T-helper 2 cell treated with Interferon-gamma antibody and Interleukin-4, amounts not matched to agents 100 ng/mL and 5 ng/mL, for 36 hours (primary cell): ENCODE data around the gene PTPDC1. TPM values are rescaled to one million over a fixed set of nuclear protein-coding genes. Genes with fewer than 3 reads are reported as not detected.

ENCODE experiments used
- intact Hi-C: fragments of 100-400 bp; cut with micrococcal nuclease; formaldehyde crosslinking; loops from one replicate; pipeline ENCODE4 v1.15.1; 2023
- total RNA-seq: library from RNA; stranded (reverse); gene quantifications from 2 replicates; pipeline ENCODE4 v1.2.3, GENCODE V29; 2022

Gene PTPDC1
- total RNA-seq, 1 donor from 2014 or later: 5.2 TPM

- intact Hi-C loops: no loop called here
Measured at GRCh38 chr9:94140418-94140780, 56.1 kb downstream of the PTPDC1 start.

DNA sequence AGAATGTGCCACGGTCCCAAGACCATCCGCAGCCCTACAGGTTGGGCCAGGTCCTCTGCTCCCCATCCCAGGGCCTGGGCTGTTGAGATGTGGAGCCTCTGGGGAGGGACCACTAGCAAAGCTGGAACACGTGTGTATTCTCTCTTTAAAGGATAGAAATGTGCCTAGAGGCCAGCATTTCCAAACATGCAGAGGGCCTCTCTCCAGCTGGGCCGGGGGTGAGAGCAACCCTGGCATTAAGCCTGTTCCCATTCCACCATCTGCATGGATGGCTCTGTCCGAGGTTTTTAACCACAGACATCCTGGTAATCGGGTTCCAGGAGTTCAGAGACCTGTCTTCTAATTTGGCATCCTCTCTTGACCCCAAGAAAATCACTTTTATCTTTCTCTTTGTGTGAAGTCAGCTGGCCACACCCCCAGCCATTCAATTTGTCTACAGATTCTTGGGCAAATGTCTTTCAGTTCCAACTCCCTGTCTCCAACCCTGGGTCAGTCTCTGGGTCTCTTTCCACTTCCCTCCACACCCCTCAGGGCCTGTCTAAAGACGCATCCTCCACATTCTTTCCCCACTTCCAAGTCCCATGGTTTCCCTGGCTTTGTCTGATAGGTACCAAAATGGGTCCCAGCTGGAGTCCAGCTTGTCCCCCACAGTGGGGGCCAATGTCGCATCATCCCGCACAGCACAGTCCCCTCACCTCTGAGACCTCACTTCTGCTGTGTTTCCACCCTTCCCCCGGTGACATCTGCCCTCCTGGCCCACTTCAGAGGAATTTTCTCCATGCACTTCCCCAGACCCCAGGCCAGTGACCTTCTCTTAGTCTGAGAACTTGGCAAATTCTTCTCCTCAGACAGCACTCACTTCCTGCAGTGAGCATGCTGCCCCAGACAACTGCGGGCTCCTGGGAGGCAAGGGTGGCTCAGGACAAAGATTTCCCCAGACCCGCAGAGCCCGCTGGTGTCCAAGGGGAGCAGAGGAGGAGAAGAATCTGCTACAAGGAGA, 56.8 kb downstream of the PTPDC1 start:
- intact Hi-C loops: no loop called here

GRCh38 chr9:94142353-94142752, 58.1 kb downstream of the PTPDC1 start:
- intact Hi-C loops: no loop called here

DNA sequence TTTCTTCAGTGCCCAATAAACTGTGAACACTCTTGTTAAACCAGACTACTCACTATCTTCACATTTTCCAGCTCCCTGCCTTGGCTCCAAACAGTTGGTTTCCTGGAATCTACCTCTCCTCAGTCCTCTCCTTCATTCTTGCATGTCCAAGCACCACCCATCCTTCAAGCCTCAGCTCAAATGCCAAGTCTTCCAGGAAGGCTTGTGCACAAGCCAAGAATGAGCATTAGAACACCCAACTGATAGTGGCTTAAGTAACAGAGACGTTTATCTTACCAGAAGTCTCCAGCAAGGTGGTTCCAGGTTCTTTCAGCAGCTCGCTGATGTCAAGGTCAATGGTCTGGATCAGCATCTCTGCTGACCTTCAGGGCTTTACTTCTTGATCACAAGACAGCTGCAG, 60.1 kb downstream of the PTPDC1 start:
- intact Hi-C loops: no loop called here

GRCh38 chr9:94145640-94146039, 61.4 kb downstream of the PTPDC1 start:
- intact Hi-C loops: no loop called here

GRCh38 chr9:94147776-94148175, 63.5 kb downstream of the PTPDC1 start:
- intact Hi-C loops: no loop called here

- intact Hi-C loops: no loop called here
Measured at GRCh38 chr9:94148419-94148818, 64.2 kb downstream of the PTPDC1 start.

DNA sequence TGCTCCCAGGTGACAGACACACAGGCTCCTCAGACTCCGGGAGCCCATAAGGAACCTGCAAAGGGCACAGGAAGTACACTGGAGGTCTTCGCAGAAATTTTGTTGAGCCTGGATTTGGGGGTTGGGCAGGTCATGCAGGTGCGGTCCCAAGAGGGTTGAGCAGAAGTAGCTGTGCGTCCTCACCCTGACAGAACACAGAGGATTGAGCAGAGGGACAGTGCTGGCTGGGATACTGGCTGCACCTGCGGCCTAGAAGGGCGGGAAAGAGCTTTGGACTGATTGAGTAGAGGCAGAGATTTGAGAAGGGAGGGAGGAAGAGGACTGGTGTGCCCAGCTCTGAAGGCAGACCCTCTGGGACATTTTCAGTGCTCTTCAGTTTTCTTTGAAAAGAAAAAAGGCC, 65.4 kb downstream of the PTPDC1 start:
- intact Hi-C loops: no loop called here

DNA sequence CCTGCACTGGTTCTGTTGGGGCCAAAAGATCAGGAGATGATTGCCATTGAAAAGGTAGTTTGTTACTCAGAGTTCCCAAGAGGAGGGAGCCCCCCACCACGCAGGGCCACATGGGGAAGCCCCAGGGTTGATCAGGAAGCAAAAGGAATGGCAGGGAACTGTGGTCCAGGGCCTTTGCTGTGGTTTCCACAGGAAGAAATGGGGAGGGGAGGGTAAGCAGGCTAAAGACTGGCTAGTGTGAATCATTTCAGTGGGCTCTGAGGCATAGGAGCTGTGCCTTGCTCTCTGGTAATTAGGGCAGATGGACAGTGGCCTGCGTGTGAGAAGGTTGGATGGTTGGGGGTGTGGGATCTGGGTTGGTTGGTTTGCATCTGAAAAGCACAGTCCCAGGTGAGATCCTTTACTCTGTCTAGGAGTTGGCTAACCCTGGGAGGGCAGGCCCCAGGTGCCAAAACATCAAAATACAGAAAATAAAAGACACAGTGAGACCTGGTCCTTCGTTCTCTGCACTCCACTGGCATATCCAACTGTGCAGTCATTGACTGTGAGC, 66.1 kb downstream of the PTPDC1 start:
- intact Hi-C loops: no loop called here

GRCh38 chr9:94150890-94151650, 66.8 kb downstream of the PTPDC1 start:
- intact Hi-C loops: no loop called here

DNA sequence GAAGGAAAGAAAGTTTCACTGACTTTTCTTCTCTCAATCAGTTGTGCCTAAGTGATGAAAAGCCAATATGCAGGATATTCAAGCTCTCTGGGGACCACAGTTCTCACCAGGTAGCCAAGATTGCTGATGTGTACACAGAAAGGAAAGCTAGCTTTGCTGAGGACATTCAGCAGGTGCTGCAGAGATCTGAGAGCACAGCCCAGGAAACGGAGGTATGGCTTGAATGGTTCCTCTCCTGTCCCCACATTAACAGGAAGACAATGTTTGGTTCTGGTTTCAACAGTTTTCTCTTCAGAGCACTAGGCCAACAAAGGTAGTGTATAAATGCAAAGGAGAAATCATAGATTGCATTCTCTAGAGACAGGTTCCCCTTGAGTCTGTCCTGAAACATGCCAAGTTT, 69.6 kb downstream of the PTPDC1 start:
- intact Hi-C loops: no loop called here

DNA sequence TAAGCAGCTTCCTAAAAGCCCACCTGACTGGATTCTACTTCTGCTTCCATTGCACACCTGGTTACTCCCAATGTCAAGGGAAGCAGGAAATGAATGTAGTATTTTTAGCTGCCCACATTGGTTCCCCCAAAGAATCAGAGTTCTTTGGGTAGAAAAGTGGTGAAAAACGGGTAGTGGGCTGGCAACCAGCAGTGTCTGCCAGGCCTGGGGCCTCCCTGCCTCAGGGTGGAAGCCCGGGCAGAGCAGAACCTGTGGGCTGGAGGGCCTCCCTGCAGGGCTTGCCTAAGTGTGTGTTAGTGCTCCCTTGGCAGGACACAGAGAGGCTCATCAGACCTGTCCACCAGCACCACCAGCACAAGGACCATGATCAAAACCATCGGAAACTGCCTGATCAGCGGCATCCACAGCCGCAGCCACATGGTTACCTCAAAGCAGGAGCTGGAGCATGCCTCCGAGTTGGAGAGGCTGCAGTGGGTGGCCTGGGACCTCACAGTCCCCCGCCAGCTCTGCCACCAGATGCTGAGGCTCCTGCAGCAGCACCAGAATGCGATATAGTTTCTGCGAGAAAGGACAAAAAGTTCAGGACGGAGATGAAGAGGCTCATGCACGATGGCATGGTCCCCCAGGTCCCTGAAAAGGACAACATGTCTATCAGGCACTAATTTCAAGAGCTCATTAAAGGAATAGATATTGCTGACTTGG, 72.2 kb downstream of the PTPDC1 start:
- intact Hi-C loops: no loop called here

- intact Hi-C loops: no loop called here
Measured at GRCh38 chr9:94157050-94157801, 73.0 kb downstream of the PTPDC1 start.

Other genes starting within 250 kb of the PTPDC1 start
- 0.20 TPM in 1 of 2 replicates, not detected in the other for gene BARX1, start 129.1 kb upstream of the PTPDC1 start, total RNA-seq
- 9.2 and 9.7 TPM in 2 replicates for gene ZNF169, start 174.8 kb downstream of the PTPDC1 start, total RNA-seq
- not detected in 2 replicates for gene NUTM2F, start 244.2 kb downstream of the PTPDC1 start, total RNA-seq